Adrenal gland (tissue), 12 donors: ENCODE measurements around the gene ATG9B. TPM values are rescaled to one million over a fixed set of nuclear protein-coding genes. Genes with fewer than 3 reads are reported as not detected.

Experiments
- DNase-seq, 7 donors: peaks; one replicate each; pipeline ENCODE4 v3.0.0-alpha.2; 2019 to 2020
- H3K27ac ChIP-seq, 5 donors: fragments of 200-600 bp; sonication (generic) in 4 of 5; 1 replicate in 3 of 5; 2 replicates in 2 of 5; pipeline versions ENCODE4 v1.5.1 to v1.8.0; 2016 to 2020; ENCODE audit warnings: mild to moderate bottlenecking in 1 of 5
- H3K27me3 ChIP-seq: fragments of 200-600 bp; 2 replicates; pipeline ENCODE4 v1.8.0; 2021
- H3K36me3 ChIP-seq, 2 donors: fragments of 200-600 bp; replicated peaks in 1 of 2; 1 replicate in 1 of 2; 2 replicates in 1 of 2; pipeline versions ENCODE4 v1.5.1 to v1.8.0; 2018 to 2022
- H3K4me1 ChIP-seq, 2 donors: fragments of 200-600 bp; replicated peaks in 1 of 2; 1 replicate in 1 of 2; 2 replicates in 1 of 2; pipeline versions ENCODE4 v1.5.1 to v1.8.0; 2018 to 2021
- H3K4me3 ChIP-seq, 4 donors: fragments of 200-600 bp; sonication (generic) in 3 of 4; one replicate each; pipeline ENCODE4 v1.5.1; 2016 to 2018
- H3K9me3 ChIP-seq, 3 donors: fragments of 200-600 bp; sonication (generic) in 1 of 3; replicated peaks in 1 of 3; 1 replicate in 2 of 3; 2 replicates in 1 of 3; pipeline versions ENCODE4 v1.5.1 to v1.8.0; 2016 to 2021
- POLR2A ChIP-seq, 2 donors: fragments of 450-650 bp; IDR thresholded peaks; one replicate each; pipeline ENCODE4 v1.6.1; 2017; ENCODE audit warnings: antibody characterized with exemption in 2 of 2, mild to moderate bottlenecking in 2 of 2, moderate library complexity in 1 of 2
- whole genome bisulfite sequencing, 4 donors: extraction: QIAGEN DNeasy Blood & Tissue Kit in 2 of 4; methylation state at CpG; one replicate each; pipeline versions ENCODE4 v1.1.5 to v1.1.7; 2013 to 2017; 5-methylcytosine and 5-hydroxymethylcytosine counted together
- intact Hi-C, 2 donors: fragments of 100-400 bp; cut with DNase I; formaldehyde crosslinking; loops; one replicate each; pipeline versions ENCODE4 v1.14.1 to v1.15.0; 2022 to 2023
- polyA plus RNA-seq, 3 donors: library from polyadenylated mRNA; stranded (reverse); fragments of 200-250 nt in 2 of 3; fragments of 350-450 nt in 1 of 3; fragmentation: Illumina TruSeq in 1 of 3; extraction: RNeasy Lipid Tissue Mini Kit (QIAGEN cat#74804) in 1 of 3; gene quantifications; one replicate each; pipeline ENCODE4 v1.2.3, GENCODE V29; 2013 to 2014
- total RNA-seq, 9 donors: library from RNA; depleted of rRNA in 4 of 9; stranded (reverse); fragments of >200 nt in 4 of 9; fragments of 120-200 nt in 1 of 9; fragmentation: NEBNext Ultra II Directional in 1 of 9; extraction: Animal tissue kit (Norgen Biotek cat#: 25700) in 1 of 9; gene quantifications; one replicate each; pipeline versions ENCODE4 v1.1.0 to v1.2.4, GENCODE V29; 2013 to 2023
- TF ChIP-seq, protein P1 (sequence below), 6 experiments: fragments of 450-650 bp in 4 of 6; fragments of 200-600 bp in 2 of 6; sonication (generic) in 1 of 6; IDR thresholded peaks; 1 replicate in 5 of 6; 2 replicates in 1 of 6; pipeline versions ENCODE4 v1.5.1 to v1.8.0; 2016 to 2021; ENCODE audit warnings: antibody characterized with exemption in 6 of 6, mild to moderate bottlenecking in 2 of 6, moderate library complexity in 1 of 6
- donor health status: healthy with polysubstance abuse.
- donor health status: Bipolar disorder and iron deficiency.
- donor health status: DM: yes; HTN: yes; CAD: no.
- donor health status: DM: no; HTN: no; CAD: no.
- donor health status: DM: no; HTN: no; CAD: no.
- donor health status: DM: yes; HTN: yes; CAD: no.

ATG9B gene
- total and polyA plus RNA-seq, 12 donors = 0.23 to 7.8 (median 0.46) TPM; not detected in 2

DNA sequence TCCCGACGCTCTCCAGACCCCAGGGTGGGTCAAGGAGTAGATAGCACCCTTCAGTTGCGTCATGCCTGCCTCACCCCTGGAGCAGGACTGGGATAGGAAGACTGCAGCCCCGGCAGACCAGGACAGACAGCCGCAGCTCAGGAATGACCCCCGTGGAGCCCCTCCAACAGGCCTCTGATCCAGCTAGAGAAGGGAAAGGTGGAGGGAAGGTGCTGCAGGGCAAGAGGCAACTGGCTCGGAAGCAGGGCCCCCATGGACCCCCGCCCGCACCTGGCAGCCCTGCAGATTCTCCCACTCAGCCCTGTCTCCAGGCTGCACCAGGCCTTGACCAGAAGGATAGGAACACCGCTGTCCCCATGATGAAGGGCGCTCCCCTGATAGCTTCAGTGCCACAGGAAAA lies 53.9 kb downstream of the ATG9B start:
- intact Hi-C loops = no loop called here
- 70 to 87% (median 79%) methylated on average over 8 to 11 of the region's 11 CpGs for WGBS, 4 donors

DNA sequence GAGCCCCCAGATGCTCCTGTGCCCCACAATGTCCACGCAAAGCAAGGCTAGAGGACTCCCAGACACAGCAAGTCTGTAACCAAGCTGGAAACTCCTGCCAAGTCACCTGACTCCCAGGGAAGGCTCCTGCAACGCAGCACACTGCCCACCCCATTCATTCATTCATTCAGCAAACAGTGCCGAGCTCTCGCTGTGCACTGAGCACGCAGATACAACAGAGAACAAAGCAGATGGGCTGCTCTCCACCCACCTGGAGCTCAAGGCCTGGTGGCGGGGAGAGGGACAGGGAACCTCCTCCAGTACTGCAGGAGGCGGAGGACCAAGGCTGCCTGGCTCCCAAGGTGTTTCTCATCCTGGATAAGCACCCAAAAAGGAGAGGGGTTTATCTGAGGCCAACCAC lies 54.8 kb downstream of the ATG9B start:
- Histone ChIP-seq H3K4me1 (peaks cover 0 to 2% of the 10 kb centered on the region in 2 donors), H3K9me3 (no peaks in the 10 kb centered on the region), H3K4me3 (no peak overlapping the region), H3K36me3 (no peaks in the 10 kb centered on the region), H3K27me3 (peaks cover 8% of the 10 kb centered on the region), H3K27ac (peak overlapping the region in 1 of 5 donors; percentile 21)
- intact Hi-C loops = no loop called here
- DNase-seq = no peak
- no peak for TF ChIP-seq POLR2A (IDR thresholded peaks at IDR 0.05)
- TF ChIP-seq, protein P1, sequence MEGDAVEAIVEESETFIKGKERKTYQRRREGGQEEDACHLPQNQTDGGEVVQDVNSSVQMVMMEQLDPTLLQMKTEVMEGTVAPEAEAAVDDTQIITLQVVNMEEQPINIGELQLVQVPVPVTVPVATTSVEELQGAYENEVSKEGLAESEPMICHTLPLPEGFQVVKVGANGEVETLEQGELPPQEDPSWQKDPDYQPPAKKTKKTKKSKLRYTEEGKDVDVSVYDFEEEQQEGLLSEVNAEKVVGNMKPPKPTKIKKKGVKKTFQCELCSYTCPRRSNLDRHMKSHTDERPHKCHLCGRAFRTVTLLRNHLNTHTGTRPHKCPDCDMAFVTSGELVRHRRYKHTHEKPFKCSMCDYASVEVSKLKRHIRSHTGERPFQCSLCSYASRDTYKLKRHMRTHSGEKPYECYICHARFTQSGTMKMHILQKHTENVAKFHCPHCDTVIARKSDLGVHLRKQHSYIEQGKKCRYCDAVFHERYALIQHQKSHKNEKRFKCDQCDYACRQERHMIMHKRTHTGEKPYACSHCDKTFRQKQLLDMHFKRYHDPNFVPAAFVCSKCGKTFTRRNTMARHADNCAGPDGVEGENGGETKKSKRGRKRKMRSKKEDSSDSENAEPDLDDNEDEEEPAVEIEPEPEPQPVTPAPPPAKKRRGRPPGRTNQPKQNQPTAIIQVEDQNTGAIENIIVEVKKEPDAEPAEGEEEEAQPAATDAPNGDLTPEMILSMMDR (IDR thresholded peaks at IDR 0.05) = no peak
- 60 to 94% (median 83%) methylated on average over 3 to 7 of the region's 7 CpGs for WGBS, 4 donors

More for the DNA sequence above, 53.9 kb downstream of the ATG9B start:
- H3K36me3 ChIP-seq = no peaks in the 10 kb centered on the region
- peak overlapping the region in 1 of 5 donors; percentile 66 for H3K27ac ChIP-seq
- H3K4me1 ChIP-seq = peaks cover 0 to 12% of the 10 kb centered on the region in 2 donors
- peaks cover 17% of the 10 kb centered on the region for H3K27me3 ChIP-seq
- no peak for DNase-seq
- no peaks in the 10 kb centered on the region for H3K9me3 ChIP-seq
- TF ChIP-seq POLR2A (IDR thresholded peaks at IDR 0.05) = no peak
- TF ChIP-seq, protein P1 (IDR thresholded peaks at IDR 0.05) = no peak
- H3K4me3 ChIP-seq = no peak overlapping the region

DNA sequence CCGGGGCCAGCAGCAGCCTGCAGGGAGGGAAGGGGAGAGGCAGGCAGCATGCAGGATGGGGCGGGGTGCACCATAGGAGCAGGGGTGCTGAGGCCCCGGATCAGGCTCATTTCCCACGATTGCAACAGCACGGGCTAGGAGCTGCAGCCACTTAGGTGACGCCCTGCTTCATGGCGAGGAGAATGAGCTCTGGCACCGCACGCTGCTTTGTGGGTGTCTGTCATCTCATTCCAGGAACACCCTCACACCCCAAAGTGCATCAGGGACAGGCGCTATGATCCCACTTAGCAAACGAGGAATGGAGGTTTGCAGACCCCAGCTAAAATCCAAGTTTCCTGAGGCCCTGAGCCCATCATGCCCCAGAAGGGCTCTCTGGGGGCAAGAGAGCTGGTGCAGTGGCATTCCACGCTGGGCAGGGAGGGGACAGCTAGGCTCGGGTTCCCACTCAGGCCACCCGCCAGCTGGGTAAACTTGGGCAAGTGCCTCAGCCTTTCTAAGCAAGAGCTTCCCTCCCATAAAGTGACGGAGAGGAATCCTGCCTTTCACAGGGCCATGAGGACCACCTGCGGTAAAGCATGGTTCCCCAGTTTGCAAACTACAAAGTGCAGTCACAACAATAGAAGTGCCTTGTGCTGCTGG lies 55.4 kb downstream of the ATG9B start:
- no peak for TF ChIP-seq POLR2A (IDR thresholded peaks at IDR 0.05)
- TF ChIP-seq, protein P1 (IDR thresholded peaks at IDR 0.05) = no peak
- Histone ChIP-seq H3K4me1 (peaks cover 0 to 5% of the 10 kb centered on the region in 2 donors), H3K36me3 (no peaks in the 10 kb centered on the region), H3K9me3 (no peaks in the 10 kb centered on the region), H3K27me3 (peaks cover 1% of the 10 kb centered on the region), H3K4me3 (no peak overlapping the region), H3K27ac (no peak overlapping the region)
- DNase-seq = no peak
- intact Hi-C loops = no loop called here
- WGBS, 4 donors = 57 to 79% (median 73%) methylated on average over 8 to 16 of the region's 16 CpGs

DNA sequence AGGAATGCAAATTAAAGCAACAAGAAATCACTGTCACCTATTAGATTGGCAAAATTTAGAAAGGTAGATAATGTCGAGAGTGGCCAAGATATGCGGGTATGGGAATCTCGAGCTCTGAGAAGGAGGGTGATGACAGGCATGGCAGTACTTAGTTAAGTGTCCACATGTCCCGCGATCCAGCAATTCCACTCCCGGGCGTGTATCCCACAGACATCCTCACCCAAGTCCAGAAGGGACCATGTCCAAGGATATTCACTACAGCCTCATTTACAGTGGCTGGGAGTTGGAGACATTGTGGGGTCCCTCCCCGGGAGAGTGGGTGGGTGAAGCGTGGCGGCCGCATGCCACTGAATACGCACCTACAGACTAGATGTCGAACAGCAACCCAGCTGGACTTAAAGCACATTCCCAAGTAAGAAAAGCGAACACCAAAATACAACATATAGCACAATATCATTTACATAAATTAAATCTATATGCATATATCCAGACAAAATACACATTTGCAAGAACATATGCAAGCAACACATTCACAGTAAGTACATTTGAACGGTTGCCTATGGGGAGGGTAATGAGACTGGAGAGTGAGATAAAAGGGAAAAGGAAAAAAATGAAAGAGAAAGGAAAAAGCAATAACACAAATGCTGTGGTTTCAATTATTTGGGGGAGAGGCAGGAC lies 56.1 kb downstream of the ATG9B start:
- Histone ChIP-seq H3K4me1 (peaks cover 0 to 11% of the 10 kb centered on the region in 2 donors), H3K27ac (no peak overlapping the region), H3K9me3 (no peaks in the 10 kb centered on the region), H3K4me3 (no peak overlapping the region), H3K27me3 (no peaks in the 10 kb centered on the region), H3K36me3 (no peaks in the 10 kb centered on the region)
- TF ChIP-seq POLR2A (IDR thresholded peaks at IDR 0.05) = no peak
- TF ChIP-seq, protein P1 (IDR thresholded peaks at IDR 0.05) = no peak
- DNase-seq = no peak
- WGBS, 4 donors = 85 to 88% (median 87%) methylated on average over 15 of the region's 15 CpGs
- intact Hi-C loops = no loop called here
